C4-2B (cell line): ENCODE results near the gene ENO4.

Experiments used
- CTCF ChIP-seq: fragments of 450-650 bp; conservative IDR thresholded peaks from 2 replicates; pipeline ENCODE4 v1.5.1; 2017; ENCODE audit warnings: mild to moderate bottlenecking
- ZFX ChIP-seq: fragments of 450-650 bp; IDR thresholded peaks from 2 replicates; pipeline ENCODE4 v1.6.1; 2017

DNA sequence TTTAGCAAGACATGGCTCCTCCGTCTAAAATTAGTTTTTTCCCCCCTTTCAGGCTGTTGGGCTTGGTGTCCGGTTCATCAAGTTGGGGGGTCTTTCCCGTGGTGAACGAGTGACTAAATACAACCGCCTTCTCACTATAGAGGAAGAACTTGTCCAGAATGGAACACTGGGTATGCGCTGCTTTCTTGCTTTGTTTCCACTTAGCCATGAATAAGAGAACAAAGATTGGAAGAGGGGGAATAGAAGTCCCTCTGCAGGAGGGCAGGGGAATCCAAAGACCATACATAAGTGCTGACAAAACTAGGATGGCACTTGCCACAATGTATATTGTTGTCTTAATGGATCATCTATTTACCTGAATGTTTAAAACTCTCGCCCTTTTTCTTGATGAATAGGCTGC lies 30.5 kb downstream of the ENO4 start:
- TF ChIP-seq CTCF: no peak
- TF ChIP-seq ZFX: no peak
